Posterior vena cava (tissue), 2 donors: Measurements from ENCODE around the gene ZNRF3. TPM values are rescaled to one million over a fixed set of nuclear protein-coding genes. Genes with fewer than 3 reads are reported as not detected.

ENCODE experiments used
- DNase-seq: peaks from one replicate; pipeline ENCODE4 v3.0.0-alpha.2; 2020; ENCODE audit warnings: low spot score
- intact Hi-C, 2 donors: fragments of 100-400 bp; cut with DNase I; formaldehyde crosslinking; loops; one replicate each; pipeline versions ENCODE4 v1.14.1 to v1.14.2; 2022 to 2023
- total RNA-seq, 2 donors: library from RNA; stranded (reverse); fragmentation: NEBNext Ultra II Directional; extraction: Animal tissue kit (Norgen Biotek cat#: 25700); gene quantifications; one replicate each; pipeline ENCODE4 v1.2.1, GENCODE V29; 2021
- donor health status: DM: yes; HTN: yes; CAD: no.
- donor health status: DM: yes; HTN: yes; CAD: no.

Gene ZNRF3
- total RNA-seq, 2 donors from 2014 or later = 7.5 to 8.5 TPM

- DNase-seq = no peak
- intact Hi-C loops = no loop called here
Measured at GRCh38 chr22:28920757-28921584, 37.6 kb downstream of the ZNRF3 start.

- DNase-seq = no peak
- intact Hi-C loops = no loop called here
Measured at GRCh38 chr22:28921585-28921879, 38.2 kb downstream of the ZNRF3 start.

DNA sequence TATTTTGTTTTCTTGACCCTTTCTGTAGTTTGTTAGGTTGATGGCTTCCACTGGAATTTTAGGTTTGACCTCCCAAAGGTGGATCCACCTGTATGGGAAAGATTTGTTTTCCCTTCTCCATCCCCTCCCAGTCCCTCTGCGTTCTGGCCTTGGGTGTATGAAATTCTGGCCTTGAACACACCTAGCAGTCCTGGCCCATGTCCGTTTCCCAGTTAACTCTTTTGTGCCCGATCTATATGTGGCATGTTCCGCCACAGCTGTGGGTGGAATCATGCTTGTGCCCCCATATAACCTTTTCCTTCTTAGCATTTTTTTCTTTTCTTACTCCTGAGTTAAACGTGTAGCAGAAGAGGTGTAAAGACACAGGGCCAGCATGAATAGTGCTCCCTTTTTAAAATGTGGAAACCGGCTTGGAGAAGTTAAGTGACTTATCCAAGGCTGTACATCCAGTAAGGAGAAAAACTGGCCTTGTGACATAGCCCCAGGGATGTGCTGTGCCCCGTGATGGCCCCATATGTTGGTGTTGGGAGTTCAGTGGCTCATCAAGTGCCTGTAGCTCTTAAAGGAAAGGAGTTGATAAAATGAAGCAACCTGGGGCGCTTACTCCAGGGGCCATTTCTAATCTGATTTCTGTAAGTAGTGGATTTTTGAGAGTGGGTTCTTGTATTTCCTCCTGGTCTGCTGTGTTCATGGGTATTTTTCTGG is 39.3 kb downstream of the ZNRF3 start:
- intact Hi-C loops = no loop called here
- DNase-seq = no peak

- DNase-seq = no peak
- intact Hi-C loops = no loop called here
Measured at GRCh38 chr22:28923826-28924732, 40.7 kb downstream of the ZNRF3 start.

GRCh38 chr22:28925916-28926315 is 42.5 kb downstream of the ZNRF3 start:
- DNase-seq = no peak
- intact Hi-C loops = no loop called here

GRCh38 chr22:28927630-28928029 is 44.3 kb downstream of the ZNRF3 start:
- DNase-seq = no peak
- intact Hi-C loops = no loop called here

GRCh38 chr22:28929197-28929596 is 45.8 kb downstream of the ZNRF3 start:
- DNase-seq = no peak
- intact Hi-C loops = no loop called here

- intact Hi-C loops = no loop called here
- DNase-seq = no peak
Measured at GRCh38 chr22:28930357-28931007, 47.1 kb downstream of the ZNRF3 start.

GRCh38 chr22:28931844-28932567 is 48.6 kb downstream of the ZNRF3 start:
- intact Hi-C loops = no loop called here
- no peak for DNase-seq

- no peak for DNase-seq
- intact Hi-C loops = no loop called here
Measured at GRCh38 chr22:28933321-28933720, 49.9 kb downstream of the ZNRF3 start.

- no peak for DNase-seq
- intact Hi-C loops = no loop called here
Measured at GRCh38 chr22:28934026-28934425, 50.7 kb downstream of the ZNRF3 start.

DNA sequence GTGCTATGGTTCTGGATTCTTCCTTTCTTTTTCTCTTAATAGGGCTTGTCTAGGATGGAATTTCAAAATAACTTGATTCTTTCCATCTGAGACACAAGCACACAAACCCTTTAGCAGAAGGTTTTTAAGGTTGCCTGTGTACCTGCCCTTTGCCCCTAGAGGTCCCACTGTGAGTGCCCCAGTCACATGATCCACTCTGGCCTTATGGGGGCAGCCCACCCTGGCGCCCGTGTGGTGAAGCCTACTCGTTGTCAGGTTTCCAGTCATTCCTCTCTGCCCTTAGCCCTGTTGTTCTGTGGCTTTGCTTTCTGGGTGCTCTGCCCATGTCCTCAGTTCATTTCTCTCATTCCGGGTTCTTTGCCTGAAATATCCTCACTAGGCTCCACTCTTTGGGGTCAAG is 51.8 kb downstream of the ZNRF3 start:
- intact Hi-C loops = no loop called here
- DNase-seq = no peak

DNA sequence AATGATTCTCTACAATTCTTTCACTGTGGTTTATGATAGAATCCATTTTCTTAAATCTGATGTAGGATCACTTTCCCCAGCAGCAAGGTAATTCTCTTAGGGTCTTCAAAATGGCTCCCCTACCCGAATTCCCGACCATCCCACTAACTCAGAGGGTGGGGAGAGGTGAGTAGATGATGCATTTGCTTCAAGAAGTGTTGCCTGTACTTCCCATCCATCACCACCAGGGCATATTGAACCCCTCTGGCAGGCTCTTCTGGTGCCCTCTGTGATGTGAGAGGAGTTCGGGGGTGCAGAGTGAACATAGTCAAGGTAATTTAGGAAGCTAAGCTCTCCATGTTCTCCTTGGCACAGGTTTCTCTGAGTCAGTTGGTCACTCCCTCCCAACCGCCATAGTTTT is 52.3 kb downstream of the ZNRF3 start:
- no peak for DNase-seq
- intact Hi-C loops = no loop called here

DNA sequence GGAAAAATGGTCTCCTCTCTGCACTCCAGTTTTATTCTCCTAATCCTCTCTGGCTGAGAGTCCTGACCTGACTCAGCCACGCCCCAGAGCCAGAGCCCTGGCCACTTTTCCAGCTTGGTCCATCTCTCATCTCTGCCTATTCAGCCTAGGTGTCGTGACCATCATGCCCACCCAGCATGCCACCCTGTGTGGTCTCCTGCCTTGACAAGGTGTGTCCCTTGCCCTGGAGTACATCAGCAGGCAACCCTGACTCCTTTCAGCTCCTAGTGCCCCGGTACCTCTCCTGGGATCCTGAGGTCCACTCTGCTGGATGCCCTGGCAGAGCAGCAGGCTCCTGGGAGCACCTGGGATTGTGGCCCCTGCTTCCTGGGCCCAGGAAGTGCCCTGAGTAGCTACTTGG is 52.8 kb downstream of the ZNRF3 start:
- DNase-seq = no peak
- intact Hi-C loops = no loop called here

DNA sequence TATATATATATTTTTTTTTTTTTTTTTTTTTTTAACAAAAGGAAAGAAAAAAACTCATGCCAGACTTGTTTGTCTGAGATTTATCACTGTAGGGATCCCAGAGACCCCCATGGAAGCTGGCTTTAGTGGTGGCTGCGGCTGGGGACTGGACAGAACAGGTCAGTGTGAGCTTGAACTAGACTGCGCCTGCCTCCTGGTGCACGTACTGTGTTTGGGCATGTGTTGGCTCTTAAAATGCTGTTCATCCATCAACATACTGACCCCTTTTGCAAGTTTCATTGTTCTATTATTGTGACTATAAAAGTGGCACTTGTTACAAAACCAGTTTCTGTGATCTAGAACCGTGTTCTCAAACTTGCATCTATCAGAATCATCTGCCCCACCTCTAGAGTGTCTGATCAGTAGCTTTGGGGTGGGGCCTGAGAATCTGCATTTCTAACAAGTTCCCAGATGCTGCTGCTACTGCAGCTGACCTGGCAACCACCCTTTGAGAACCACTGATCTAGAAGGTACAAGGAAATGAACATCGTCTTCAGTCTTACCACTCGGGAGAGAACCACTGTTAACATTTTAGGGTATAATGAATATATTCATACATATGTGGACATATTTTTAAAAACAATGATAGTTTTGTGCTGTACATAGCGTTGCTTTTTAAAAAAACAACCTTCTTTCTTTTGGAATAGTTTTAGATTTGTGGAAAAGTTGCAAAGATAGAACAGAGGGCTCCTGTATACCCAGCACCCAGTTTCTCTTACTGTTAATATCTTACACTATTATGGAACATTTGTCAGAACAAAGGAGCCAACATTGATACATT is 54.0 kb downstream of the ZNRF3 start:
- DNase-seq = no peak
- intact Hi-C loops = no loop called here

DNA sequence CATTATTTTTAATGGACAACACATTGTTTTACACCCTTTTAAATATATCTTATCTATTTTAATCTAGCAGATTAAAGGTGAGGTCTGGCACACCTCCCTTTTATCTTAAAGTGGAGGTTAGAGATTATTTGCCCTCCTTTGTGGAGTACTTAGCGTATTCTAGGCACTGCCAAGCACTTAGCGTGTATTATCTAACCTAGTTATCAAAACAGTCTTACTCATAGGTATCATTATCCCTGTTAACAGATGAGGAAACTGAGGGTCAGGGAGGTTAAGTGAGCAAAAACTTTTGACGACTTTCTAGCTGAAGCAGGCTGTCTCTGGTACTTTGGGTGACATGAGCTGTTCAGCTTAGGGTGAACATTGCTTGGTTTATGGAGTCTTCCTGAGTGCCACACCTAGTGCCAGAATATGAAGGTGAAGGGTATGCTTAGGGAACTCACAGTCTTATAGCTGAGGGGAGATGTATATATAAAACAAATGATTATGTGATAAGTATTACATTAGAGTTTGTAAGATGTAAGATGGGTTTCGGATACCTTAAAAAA is 55.0 kb downstream of the ZNRF3 start:
- intact Hi-C loops = no loop called here
- no peak for DNase-seq

DNA sequence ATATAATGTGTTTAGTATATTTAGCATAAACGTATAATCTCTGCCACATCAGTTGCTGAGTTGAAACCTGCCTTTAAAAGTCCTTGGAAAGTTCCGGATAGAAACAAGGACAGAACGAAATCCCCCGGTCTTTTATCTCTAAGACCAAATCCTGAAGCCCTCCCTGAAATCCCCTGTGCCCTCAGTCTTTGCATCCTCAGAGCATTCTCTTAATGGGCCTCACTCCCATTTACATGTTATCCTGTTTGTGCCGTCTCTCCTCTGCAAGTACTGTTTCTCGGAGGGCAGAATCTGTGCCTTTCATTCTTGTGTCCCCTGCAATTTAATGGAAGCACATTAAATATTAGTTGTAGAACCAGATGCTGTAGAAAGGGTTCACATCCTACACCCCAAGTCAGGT is 56.0 kb downstream of the ZNRF3 start:
- intact Hi-C loops = no loop called here
- no peak for DNase-seq

DNA sequence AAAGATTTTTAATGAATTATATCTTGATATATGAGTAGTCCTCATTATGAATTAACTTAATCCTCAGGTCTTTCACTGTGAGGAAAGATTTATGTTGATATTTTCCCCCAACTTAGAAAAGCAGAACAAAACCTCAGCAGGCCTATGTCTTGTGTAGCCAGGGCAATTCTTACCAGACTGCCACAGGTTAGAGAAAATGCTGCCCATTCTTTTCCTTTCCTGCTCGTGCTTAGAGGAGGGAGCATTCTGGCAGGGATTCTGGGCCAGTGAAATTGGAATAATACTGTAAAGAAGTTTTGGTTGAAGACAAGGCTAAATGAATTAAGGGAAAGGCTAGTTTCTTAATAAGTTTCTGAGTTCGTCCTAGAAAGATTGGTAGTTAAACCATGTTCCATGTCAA is 56.6 kb downstream of the ZNRF3 start:
- intact Hi-C loops = no loop called here
- no peak for DNase-seq
